GM12878 (cell line): ENCODE data around the gene ZNF419. TPM values are rescaled to one million over a fixed set of nuclear protein-coding genes. Genes with fewer than 3 reads are reported as not detected.

Source experiments
- ATAC-seq: fragments of 200-7000 bp; cut with Tn5 transposase; 3 replicates; pipeline ENCODE4 v1.9.1; 2020; ENCODE audit warnings: mild to moderate bottlenecking, moderate library complexity
- BruUV-seq: library from RNA; stranded (reverse); fragments of 400-500 nt; replicated peaks from 2 replicates; lab custom pipeline; 2021; lab: Mats Ljungman, UMichigan
- CTCF ChIA-PET: fragments of 300-600 bp; sonication (Branson Sonifier 250); formaldehyde crosslinking; extraction: SDS; loops from one replicate; lab custom pipeline; 2021; ENCODE audit warnings: inconsistent platforms; lab: Yijun Ruan, JAX
- POLR2A ChIA-PET: fragments of 350-600 bp; formaldehyde crosslinking; extraction: SDS; loops from one replicate; lab custom pipeline; 2021; ENCODE audit warnings: inconsistent platforms; lab: Charles Lee
- RAD21 ChIA-PET: fragments of 300-600 bp; sonication (Branson Sonifier 250); formaldehyde crosslinking; loops from one replicate; lab custom pipeline; 2023; ENCODE audit warnings: antibody characterized with exemption; ENCODE audit not compliant: unreplicated experiment; lab: Charles Lee
- SMC1A ChIA-PET: fragments of 300-600 bp; sonication (Branson Sonifier 250); formaldehyde crosslinking; loops from one replicate; lab custom pipeline; 2023; ENCODE audit not compliant: unreplicated experiment, uncharacterized antibody; lab: Charles Lee
- DNase-seq: peaks from one replicate; pipeline ENCODE4 v3.0.0-alpha.2; 2011; ENCODE audit warnings: low read depth, low spot score
- FAIRE-seq: peaks from 3 replicates; lab custom pipeline; 2011; peaks lifted over from hg19 to GRCh38; lab: Jason Lieb, UNC
- H2AFZ ChIP-seq: 2 replicates; pipeline ENCODE4 v1.6.0; 2011; ENCODE audit warnings: low read depth, low read length, control low read depth; ENCODE audit not compliant: control insufficient read depth
- H3K27ac ChIP-seq: 2 replicates; pipeline ENCODE4 v1.5.1; 2011; ENCODE audit warnings: control low read depth; ENCODE audit not compliant: control insufficient read depth, insufficient read depth
- H3K27me3 ChIP-seq, 2 experiments: replicated peaks in 1 of 2; 2 replicates each; pipeline versions ENCODE4 v1.6.0 to v1.6.1; 2011; ENCODE audit warnings: low read length in 1 of 2; ENCODE audit not compliant: control insufficient read depth in 2 of 2, insufficient read depth in 2 of 2
- H3K36me3 ChIP-seq, 2 experiments: 2 replicates each; pipeline ENCODE4 v1.5.1; 2011; ENCODE audit warnings: low read length in 1 of 2; ENCODE audit not compliant: control insufficient read depth in 2 of 2, insufficient read depth in 2 of 2
- H3K4me1 ChIP-seq: 2 replicates; pipeline ENCODE4 v1.6.1; 2011; ENCODE audit warnings: mild to moderate bottlenecking, low read length, moderate library complexity, mixed read lengths; ENCODE audit not compliant: control insufficient read depth, insufficient read depth
- H3K4me2 ChIP-seq: 2 replicates; pipeline ENCODE4 v1.6.0; 2011; ENCODE audit warnings: control low read depth; ENCODE audit not compliant: control insufficient read depth, insufficient read depth
- H3K4me3 ChIP-seq: fragments of 200-600 bp; sonication (generic); 2 replicates; pipeline ENCODE4 v1.5.1; 2016
- H3K79me2 ChIP-seq: 2 replicates; pipeline ENCODE4 v1.6.0; 2011; ENCODE audit warnings: low read length; ENCODE audit not compliant: control insufficient read depth, insufficient read depth
- H3K9ac ChIP-seq: 2 replicates; pipeline ENCODE4 v1.8.0; 2011; ENCODE audit warnings: low read length, control low read depth, mixed read lengths; ENCODE audit not compliant: control insufficient read depth, insufficient read depth
- H3K9me3 ChIP-seq: replicated peaks from 3 replicates; pipeline ENCODE4 v1.5.1; 2011; ENCODE audit warnings: mild to moderate bottlenecking, low read length; ENCODE audit not compliant: control insufficient read depth, insufficient read depth
- H4K20me1 ChIP-seq: 2 replicates; pipeline ENCODE4 v1.6.0; 2011; ENCODE audit not compliant: control insufficient read depth, insufficient read depth
- CHD1 ChIP-seq: IDR thresholded peaks from 2 replicates; pipeline ENCODE4 v1.6.1; 2012; ENCODE audit warnings: low read depth, low read length, improper control_type of control experiment
- CHD4 ChIP-seq: fragments of 200-600 bp; sonication (generic); IDR thresholded peaks from 2 replicates; pipeline ENCODE4 v1.6.1; 2016; ENCODE audit warnings: mild to moderate bottlenecking
- IKZF2 ChIP-seq, 2 experiments: fragments of 450-650 bp; IDR thresholded peaks; 2 replicates each; pipeline ENCODE4 v1.6.1; 2017; ENCODE audit warnings: mild to moderate bottlenecking in 2 of 2, moderate library complexity in 2 of 2
- MTA3 ChIP-seq: IDR thresholded peaks from 2 replicates; pipeline ENCODE4 v1.6.1; 2012; ENCODE audit warnings: low read length, inconsistent platforms, borderline replicate concordance
- NFYA ChIP-seq: IDR thresholded peaks from 2 replicates; pipeline ENCODE4 v1.6.1; 2011; ENCODE audit warnings: low read depth, mild to moderate bottlenecking, low read length, improper control_type of control experiment, borderline replicate concordance
- NKRF ChIP-seq: fragments of 450-650 bp; conservative IDR thresholded peaks from 2 replicates; pipeline ENCODE4 v1.6.1; 2017; ENCODE audit warnings: mild to moderate bottlenecking, moderate library complexity
- SMC3 ChIP-seq: IDR thresholded peaks from 2 replicates; pipeline ENCODE4 v1.6.1; 2011; ENCODE audit warnings: low read length, improper control_type of control experiment, borderline replicate concordance
- WGBS: methylation state at CpG from one replicate; pipeline ENCODE4 v1.1.6; 2016; ENCODE audit warnings: low lambda C conversion rate; ENCODE audit not compliant: insufficient replicate concordance, insufficient coverage; ENCODE audit errors: missing lambda C conversion rate; 5-methylcytosine and 5-hydroxymethylcytosine counted together
- in situ Hi-C: fragments of 300-500 bp; cut with MboI; formaldehyde crosslinking; loops from 9 replicates; pipeline ENCODE4 v1.14.3; 2018; ENCODE audit warnings: mixed read lengths
- intact Hi-C: fragments of 100-400 bp; cut with micrococcal nuclease; formaldehyde crosslinking; loops from one replicate; pipeline ENCODE4 v1.14.2; 2022; ENCODE audit not compliant: unreplicated experiment
- polyA plus RNA-seq, 11 experiments: library from polyadenylated mRNA; depleted of rRNA in 4 of 11; unstranded in 6 of 11; stranded (reverse) in 5 of 11; fragments of >200 nt; fragmentation: Nextera tagmentation in 4 of 11; fragmentation: Illumina TruSeq in 1 of 11; extraction: Ambion mirVana in 4 of 11; extraction: Trizol in 1 of 11; gene quantifications; 1 replicate in 1 of 11; 2 replicates in 10 of 11; pipeline versions ENCODE4 v1.2.1 to v1.2.3, GENCODE V29; 2011 to 2016; ENCODE audit warnings: inconsistent platforms in 2 of 11, missing spikeins in 2 of 11, low read depth in 1 of 11
- total RNA-seq, 4 experiments: library from RNA; depleted of rRNA in 3 of 4; stranded (reverse); fragments of >200 nt in 3 of 4; fragmentation: Illumina TruSeq in 1 of 4; extraction: Trizol in 1 of 4; gene quantifications; 2 replicates each; pipeline versions ENCODE4 v1.2.1 to v1.2.3, GENCODE V29; 2013 to 2021

ZNF419 gene
- total and polyA plus RNA-seq, 10 of the 15 experiments (the other 5 are each of a cell fraction or from before 2014, with no cell fraction given): 0.98 to 12.8 (median 7.3) TPM

- no peak for TF ChIP-seq NKRF
- no peak for TF ChIP-seq CHD1
- TF ChIP-seq CHD4: no peak
- no peak for TF ChIP-seq IKZF2 (IDR thresholded peaks at IDR 0.05)
- TF ChIP-seq, all 136 proteins: peak for 0
Observed at GRCh38 chr19:57511484-57511883, 23.9 kb downstream of the ZNF419 start (continued).

- H3K4me3 ChIP-seq: no peak overlapping the region
- H3K4me1 ChIP-seq: no peaks in the 10 kb centered on the region
- ATAC-seq (no peak), DNase-seq (no peak), FAIRE-seq (no peak)
- intact Hi-C loops: no loop called here
- H3K4me2 ChIP-seq: no peak overlapping the region
- CTCF ChIA-PET: interaction anchor here (0.6 kb wide), 1 partner anchor 111 kb away, joined by 3 read pairs; no protein-coding TSS in a partner anchor
- TF ChIP-seq NFYA (no peak), SMC3 (no peak), MTA3 (no peak)
- in situ Hi-C loops: no loop called here
- H3K27me3 ChIP-seq: no peaks in the 10 kb centered on the region
- RAD21 ChIA-PET: no interaction called here
- no peak overlapping the region for H2AFZ ChIP-seq
- no peaks in the 10 kb centered on the region for H4K20me1 ChIP-seq
- no peaks in the 10 kb centered on the region for H3K36me3 ChIP-seq
- BruUV-seq: no TSS peak
- H3K9me3 ChIP-seq: peaks cover 11% of the 10 kb centered on the region; the same call in 2 of the 3 replicates
- WGBS: 75% methylated on average over 6 of the region's 6 CpGs
- H3K27ac ChIP-seq: no peak overlapping the region
- POLR2A ChIA-PET: no interaction called here
- no peaks in the 10 kb centered on the region for H3K79me2 ChIP-seq
- H3K9ac ChIP-seq: no peak overlapping the region
- SMC1A ChIA-PET: no interaction called here
Observed at GRCh38 chr19:57512845-57513244, 25.3 kb downstream of the ZNF419 start.
